Measurements from ENCODE around the gene BANF2.

DNA sequence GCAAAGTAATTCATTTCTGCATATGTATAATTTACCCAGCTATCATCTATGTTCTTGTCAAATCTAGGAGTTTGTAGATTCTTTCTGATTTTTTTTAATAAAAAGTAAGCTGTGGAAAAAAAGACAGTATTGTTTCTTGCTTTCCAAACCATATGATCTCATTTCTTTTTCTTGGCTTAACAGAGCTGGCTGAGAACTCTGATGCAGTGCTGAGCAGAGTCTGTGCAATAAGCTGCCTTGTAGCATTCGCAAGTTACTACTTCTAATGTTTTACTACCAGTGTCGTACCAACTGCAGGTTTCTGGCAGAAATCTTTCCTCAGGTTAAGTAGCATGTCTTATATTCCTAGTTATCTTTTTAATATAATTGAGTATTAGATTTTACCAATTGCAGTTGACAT is 33.3 kb upstream of the BANF2 start:
- TF ChIP-seq, protein P1, sequence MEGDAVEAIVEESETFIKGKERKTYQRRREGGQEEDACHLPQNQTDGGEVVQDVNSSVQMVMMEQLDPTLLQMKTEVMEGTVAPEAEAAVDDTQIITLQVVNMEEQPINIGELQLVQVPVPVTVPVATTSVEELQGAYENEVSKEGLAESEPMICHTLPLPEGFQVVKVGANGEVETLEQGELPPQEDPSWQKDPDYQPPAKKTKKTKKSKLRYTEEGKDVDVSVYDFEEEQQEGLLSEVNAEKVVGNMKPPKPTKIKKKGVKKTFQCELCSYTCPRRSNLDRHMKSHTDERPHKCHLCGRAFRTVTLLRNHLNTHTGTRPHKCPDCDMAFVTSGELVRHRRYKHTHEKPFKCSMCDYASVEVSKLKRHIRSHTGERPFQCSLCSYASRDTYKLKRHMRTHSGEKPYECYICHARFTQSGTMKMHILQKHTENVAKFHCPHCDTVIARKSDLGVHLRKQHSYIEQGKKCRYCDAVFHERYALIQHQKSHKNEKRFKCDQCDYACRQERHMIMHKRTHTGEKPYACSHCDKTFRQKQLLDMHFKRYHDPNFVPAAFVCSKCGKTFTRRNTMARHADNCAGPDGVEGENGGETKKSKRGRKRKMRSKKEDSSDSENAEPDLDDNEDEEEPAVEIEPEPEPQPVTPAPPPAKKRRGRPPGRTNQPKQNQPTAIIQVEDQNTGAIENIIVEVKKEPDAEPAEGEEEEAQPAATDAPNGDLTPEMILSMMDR (IDR thresholded peaks at IDR 0.05), result no peak
- TF ChIP-seq POLR2A (IDR thresholded peaks at IDR 0.05), result no peak
